Fibroblast of lung (primary cell): ENCODE results near the gene PLCXD1. TPM values are rescaled to one million over a fixed set of nuclear protein-coding genes. Genes with fewer than 3 reads are reported as not detected.

Experiments
- DNase-seq, 2 donors: peaks; one replicate each; pipeline versions ENCODE4 v3.0.0 to v3.0.0-alpha.2; 2010; ENCODE audit warnings: low read depth in 2 of 2
- H2AFZ ChIP-seq: 2 replicates; pipeline ENCODE4 v1.5.1; 2012; ENCODE audit warnings: low read length, control low read depth, inconsistent platforms
- H3K27ac ChIP-seq: 2 replicates; pipeline ENCODE4 v1.5.1; 2011; ENCODE audit warnings: low read length, control low read depth; ENCODE audit not compliant: insufficient read depth
- H3K27me3 ChIP-seq: 2 replicates; pipeline ENCODE4 v1.5.1; 2011; ENCODE audit warnings: mild to moderate bottlenecking, low read length; ENCODE audit not compliant: control insufficient read depth, insufficient read depth
- H3K36me3 ChIP-seq: 2 replicates; pipeline ENCODE4 v1.5.1; 2011; ENCODE audit warnings: low read length; ENCODE audit not compliant: control insufficient read depth, insufficient read depth
- H3K4me1 ChIP-seq: 2 replicates; pipeline ENCODE4 v1.5.1; 2011; ENCODE audit warnings: low read length; ENCODE audit not compliant: control insufficient read depth, insufficient read depth; ENCODE audit errors: extremely low read depth
- H3K4me2 ChIP-seq: 2 replicates; pipeline ENCODE4 v1.5.1; 2011; ENCODE audit warnings: low read length, control low read depth; ENCODE audit not compliant: insufficient read depth; ENCODE audit errors: extremely low read depth
- H3K4me3 ChIP-seq, 4 experiments: fragments of 200-600 bp in 1 of 4; sonication (generic) in 1 of 4; replicated peaks in 1 of 4; 2 replicates each; pipeline ENCODE4 v1.5.1; 2011 to 2016; ENCODE audit warnings: low read length in 4 of 4, low read depth in 3 of 4, mild to moderate bottlenecking in 3 of 4, control low read depth in 2 of 4, inconsistent platforms in 1 of 4, mixed read lengths in 1 of 4; ENCODE audit not compliant: insufficient read depth in 1 of 4; ENCODE audit errors: control extremely low read depth in 1 of 4
- H3K79me2 ChIP-seq: 2 replicates; pipeline ENCODE4 v1.5.1; 2012; ENCODE audit warnings: mild to moderate bottlenecking, low read length, inconsistent platforms; ENCODE audit not compliant: control insufficient read depth, insufficient read depth
- H3K9ac ChIP-seq: 2 replicates; pipeline ENCODE4 v1.5.1; 2011; ENCODE audit warnings: mild to moderate bottlenecking, low read length, control low read depth; ENCODE audit not compliant: insufficient read depth
- H3K9me3 ChIP-seq: 2 replicates; pipeline ENCODE4 v1.5.1; 2012; ENCODE audit warnings: low read depth, low read length; ENCODE audit not compliant: control insufficient read depth, insufficient read depth
- H4K20me1 ChIP-seq: 2 replicates; pipeline ENCODE4 v1.5.1; 2011; ENCODE audit warnings: low read length; ENCODE audit not compliant: control insufficient read depth, insufficient read depth; ENCODE audit errors: extremely low read depth
- EZH2 ChIP-seq: IDR thresholded peaks from 2 replicates; pipeline ENCODE4 v1.5.1; 2012; ENCODE audit warnings: low read length, control low read depth, mild to moderate bottlenecking; ENCODE audit errors: missing control alignments
- polyA plus RNA-seq, 2 donors: library from polyadenylated mRNA; depleted of rRNA in 1 of 2; stranded (reverse) in 1 of 2; unstranded in 1 of 2; fragments of >200 nt; gene quantifications; 2 replicates each; pipeline ENCODE4 v1.2.1, GENCODE V29; 2011 to 2012; ENCODE audit warnings: missing spikeins in 1 of 2
- total RNA-seq: library from RNA; depleted of rRNA; stranded (reverse); fragments of >200 nt; gene quantifications from 2 replicates; pipeline ENCODE4 v1.2.1, GENCODE V29; 2014
- TF ChIP-seq, protein P1 (sequence below), 2 donors: IDR thresholded peaks in 1 of 2; conservative IDR thresholded peaks in 1 of 2; 1 replicate in 1 of 2; 2 replicates in 1 of 2; pipeline ENCODE4 v1.5.1; 2011 to 2012; ENCODE audit warnings: low read length in 2 of 2, control low read depth in 1 of 2, inconsistent platforms in 1 of 2, low read depth in 1 of 2, mild to moderate bottlenecking in 1 of 2

PLCXD1 gene
- total and polyA plus RNA-seq, 2 donors (not counting 1 experiment from before 2014, with no cell fraction given) = 4.3 to 10.9 TPM

DNA sequence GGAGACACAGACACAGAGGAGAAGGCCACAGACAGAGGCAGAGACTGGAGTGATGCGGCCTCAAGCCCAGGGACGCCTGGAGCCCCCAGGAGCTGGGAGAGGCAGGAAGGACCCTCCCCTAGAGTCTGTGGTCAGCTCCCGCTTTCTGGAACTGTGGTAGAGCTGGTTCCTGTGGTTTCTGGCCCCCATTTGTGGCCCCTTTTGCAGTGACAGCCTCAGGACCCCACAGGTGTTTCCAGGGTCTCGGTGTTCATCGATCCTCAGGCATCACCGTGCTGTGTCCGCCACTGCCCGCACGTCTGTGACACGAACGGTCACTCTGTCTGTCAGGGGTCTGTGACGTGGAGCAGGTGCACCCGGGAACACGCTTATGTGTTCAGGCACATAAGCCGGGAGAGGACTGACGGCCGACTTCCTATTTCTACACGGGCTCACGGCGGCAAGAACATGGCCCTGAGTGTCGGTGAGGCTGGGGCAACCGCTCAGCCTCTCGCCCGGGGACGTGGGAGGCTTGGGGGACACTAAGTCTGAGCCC, 29.5 kb downstream of the PLCXD1 start:
- Histone ChIP-seq H2AFZ (no peak overlapping the region), H3K9ac (no peak overlapping the region), H3K4me2 (no peak overlapping the region), H3K4me3 (no peak overlapping the region), H3K27ac (no peak overlapping the region), H3K27me3 (no peaks in the 10 kb centered on the region), H3K9me3 (no peaks in the 10 kb centered on the region), H3K79me2 (no peaks in the 10 kb centered on the region), H3K4me1 (no peaks in the 10 kb centered on the region), H3K36me3 (peaks cover 33% of the 10 kb centered on the region), H4K20me1 (no peaks in the 10 kb centered on the region)
- no peak for DNase-seq
- no peak for TF ChIP-seq EZH2
- TF ChIP-seq, protein P1, sequence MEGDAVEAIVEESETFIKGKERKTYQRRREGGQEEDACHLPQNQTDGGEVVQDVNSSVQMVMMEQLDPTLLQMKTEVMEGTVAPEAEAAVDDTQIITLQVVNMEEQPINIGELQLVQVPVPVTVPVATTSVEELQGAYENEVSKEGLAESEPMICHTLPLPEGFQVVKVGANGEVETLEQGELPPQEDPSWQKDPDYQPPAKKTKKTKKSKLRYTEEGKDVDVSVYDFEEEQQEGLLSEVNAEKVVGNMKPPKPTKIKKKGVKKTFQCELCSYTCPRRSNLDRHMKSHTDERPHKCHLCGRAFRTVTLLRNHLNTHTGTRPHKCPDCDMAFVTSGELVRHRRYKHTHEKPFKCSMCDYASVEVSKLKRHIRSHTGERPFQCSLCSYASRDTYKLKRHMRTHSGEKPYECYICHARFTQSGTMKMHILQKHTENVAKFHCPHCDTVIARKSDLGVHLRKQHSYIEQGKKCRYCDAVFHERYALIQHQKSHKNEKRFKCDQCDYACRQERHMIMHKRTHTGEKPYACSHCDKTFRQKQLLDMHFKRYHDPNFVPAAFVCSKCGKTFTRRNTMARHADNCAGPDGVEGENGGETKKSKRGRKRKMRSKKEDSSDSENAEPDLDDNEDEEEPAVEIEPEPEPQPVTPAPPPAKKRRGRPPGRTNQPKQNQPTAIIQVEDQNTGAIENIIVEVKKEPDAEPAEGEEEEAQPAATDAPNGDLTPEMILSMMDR (conservative IDR thresholded peaks at IDR 0.05 in 1 of 2, IDR thresholded peaks at IDR 0.05 in 1 of 2; ENCODE audit: low read depth in 1 of 2, low read length in 2 of 2) = no peak

GRCh38 chrX:311156-312129, 30.3 kb downstream of the PLCXD1 start:
- H3K79me2 ChIP-seq = no peaks in the 10 kb centered on the region
- TF ChIP-seq, protein P1 (conservative IDR thresholded peaks at IDR 0.05 in 1 of 2, IDR thresholded peaks at IDR 0.05 in 1 of 2; ENCODE audit: low read depth in 1 of 2, low read length in 2 of 2) = no peak
- TF ChIP-seq EZH2 = no peak
- H4K20me1 ChIP-seq = no peaks in the 10 kb centered on the region
- no peaks in the 10 kb centered on the region for H3K4me1 ChIP-seq
- no peak overlapping the region for H3K4me3 ChIP-seq
- H3K27me3 ChIP-seq = no peaks in the 10 kb centered on the region
- no peak overlapping the region for H3K9ac ChIP-seq
- H3K27ac ChIP-seq = no peak overlapping the region
- H3K36me3 ChIP-seq = peaks cover 36% of the 10 kb centered on the region
- H2AFZ ChIP-seq = no peak overlapping the region
- H3K4me2 ChIP-seq = no peak overlapping the region
- DNase-seq = no peak
- no peaks in the 10 kb centered on the region for H3K9me3 ChIP-seq

DNA sequence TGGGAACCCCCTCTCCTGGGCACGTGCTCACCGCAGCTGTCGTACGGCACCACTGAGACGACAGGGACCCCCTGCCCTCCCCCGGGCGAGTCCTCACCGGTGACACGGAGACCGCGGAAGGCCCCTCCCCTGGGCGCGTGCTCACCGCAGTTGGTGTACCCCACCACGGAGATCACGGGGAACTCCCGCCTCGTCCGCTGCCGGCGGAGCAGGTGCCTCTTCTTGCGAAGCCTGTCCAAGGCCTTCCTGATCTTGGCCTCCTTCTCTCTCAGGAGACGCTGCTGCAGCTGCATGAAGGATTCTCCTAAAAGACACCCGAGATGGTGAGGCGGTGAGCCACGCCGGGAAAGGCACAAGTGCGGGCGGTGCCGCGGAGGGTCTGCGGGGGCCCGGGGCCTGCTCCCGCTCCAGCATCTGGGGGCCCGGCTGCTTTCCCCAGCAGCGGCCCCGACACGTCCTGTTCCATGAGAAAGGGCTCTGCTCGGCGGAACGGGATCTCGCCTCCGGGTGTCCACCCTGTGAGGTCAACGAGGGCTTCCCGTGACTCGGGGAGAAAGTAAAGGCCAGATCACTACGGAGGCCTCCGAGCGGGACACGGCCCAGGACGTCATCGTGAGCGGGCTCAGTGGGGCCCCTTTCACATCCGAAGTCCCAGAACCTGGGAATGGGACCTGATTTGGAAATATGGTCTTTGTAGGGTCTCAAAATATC, 31.6 kb downstream of the PLCXD1 start:
- no peak overlapping the region for H2AFZ ChIP-seq
- H3K9me3 ChIP-seq = no peaks in the 10 kb centered on the region
- no peaks in the 10 kb centered on the region for H4K20me1 ChIP-seq
- no peak overlapping the region for H3K4me2 ChIP-seq
- peaks cover 33% of the 10 kb centered on the region for H3K36me3 ChIP-seq
- H3K27me3 ChIP-seq = no peaks in the 10 kb centered on the region
- H3K4me3 ChIP-seq = no peak overlapping the region
- no peak for DNase-seq
- TF ChIP-seq EZH2 = no peak
- TF ChIP-seq, protein P1 (conservative IDR thresholded peaks at IDR 0.05 in 1 of 2, IDR thresholded peaks at IDR 0.05 in 1 of 2; ENCODE audit: low read depth in 1 of 2, low read length in 2 of 2) = no peak
- H3K4me1 ChIP-seq = no peaks in the 10 kb centered on the region
- H3K9ac ChIP-seq = no peak overlapping the region
- H3K27ac ChIP-seq = no peak overlapping the region
- peaks cover 2% of the 10 kb centered on the region for H3K79me2 ChIP-seq
